Choroid plexus epithelial cell (primary cell): ENCODE measurements around the gene ST3GAL5.

ENCODE experiments used
- DNase-seq: peaks from one replicate; pipeline ENCODE4 v3.0.0-alpha.2; 2010; ENCODE audit warnings: low read depth
- H3K4me3 ChIP-seq: 2 replicates; pipeline ENCODE4 v1.5.1; 2011; ENCODE audit warnings: low read depth, mild to moderate bottlenecking, control low read depth, low read length, moderate library complexity
- CTCF ChIP-seq: conservative IDR thresholded peaks from 2 replicates; pipeline ENCODE4 v1.5.1; 2011; ENCODE audit warnings: low read depth, mild to moderate bottlenecking, control low read depth, inconsistent platforms, low read length, moderate library complexity

The ST3GAL5 gene

DNA sequence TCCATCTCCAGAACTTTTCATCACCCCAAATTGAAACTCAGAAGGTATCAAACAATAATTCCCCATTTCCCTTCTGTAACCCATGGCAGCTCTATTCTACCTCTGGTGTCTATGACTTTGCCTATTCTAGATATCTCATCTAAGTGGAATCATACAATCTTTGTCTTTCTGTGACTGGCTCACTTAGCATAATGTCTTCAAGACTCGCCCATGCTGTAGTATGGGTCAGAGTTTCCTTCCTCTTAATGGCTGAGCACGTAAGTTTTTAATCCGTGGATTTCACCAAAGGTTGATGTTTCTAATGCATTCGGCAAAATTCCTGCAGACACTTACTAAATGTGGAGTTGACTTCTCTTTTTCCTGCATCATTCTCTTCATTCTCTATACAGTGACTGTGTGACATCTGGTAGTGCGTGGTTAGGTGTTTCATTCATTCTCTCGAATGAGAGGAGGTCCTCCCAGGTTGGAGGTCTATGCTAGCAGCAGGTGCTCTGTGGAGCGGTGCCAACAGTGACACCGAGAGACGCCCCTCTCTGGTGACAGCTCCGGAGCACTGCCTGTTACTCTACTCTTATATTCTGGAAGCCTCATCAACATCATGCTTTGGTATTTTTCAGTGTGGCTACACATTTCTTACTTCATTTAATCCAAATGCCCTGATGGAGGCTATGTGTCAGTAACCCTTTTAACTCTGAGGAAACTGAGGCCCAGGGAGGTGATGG is 84.9 kb downstream of the ST3GAL5 start:
- no peak for DNase-seq
- no peak overlapping the region for H3K4me3 ChIP-seq
- TF ChIP-seq CTCF = no peak

DNA sequence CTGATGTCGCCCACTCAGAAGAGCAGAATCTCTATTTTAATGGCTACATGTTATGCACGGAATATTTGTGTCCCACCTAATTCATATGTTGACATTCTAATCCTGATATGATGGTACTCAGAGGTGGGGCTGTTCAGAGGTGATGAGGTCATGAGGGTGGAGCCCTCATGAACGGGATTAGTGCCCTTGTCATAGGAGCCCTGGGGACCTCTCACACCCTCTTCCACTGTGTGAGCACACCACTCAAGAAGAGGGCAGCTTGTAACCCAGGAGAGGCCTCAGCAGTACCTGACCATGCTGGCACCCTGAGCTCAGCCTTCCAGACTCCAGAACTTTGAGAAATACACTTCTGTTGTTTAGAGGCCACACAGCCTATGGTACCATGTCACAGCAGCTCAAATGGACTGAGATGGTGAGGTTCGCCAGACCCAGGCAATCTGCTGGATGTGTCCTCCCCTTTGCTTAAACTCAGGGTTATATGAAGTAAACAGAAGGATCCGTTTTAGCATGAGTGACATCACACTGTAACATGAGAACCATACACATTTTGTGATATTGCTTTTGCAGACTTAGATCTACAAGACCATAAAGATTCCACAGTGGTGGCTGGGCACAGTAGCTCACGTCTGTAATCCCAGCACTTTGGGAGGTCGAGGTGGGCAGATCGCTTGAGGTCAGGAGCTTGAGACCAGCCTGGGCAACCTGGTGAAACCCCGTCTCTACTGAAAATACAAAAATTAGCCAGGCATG is 86.3 kb downstream of the ST3GAL5 start:
- H3K4me3 ChIP-seq = no peak overlapping the region
- no peak for TF ChIP-seq CTCF
- peak; percentile 75 for DNase-seq

- H3K4me3 ChIP-seq = no peak overlapping the region
- TF ChIP-seq CTCF = no peak
- no peak for DNase-seq
Observed at GRCh38 chr2:85801871-85802270, 86.9 kb downstream of the ST3GAL5 start.

GRCh38 chr2:85800586-85800985 is 88.2 kb downstream of the ST3GAL5 start:
- no peak for DNase-seq
- no peak for TF ChIP-seq CTCF
- no peak overlapping the region for H3K4me3 ChIP-seq

DNA sequence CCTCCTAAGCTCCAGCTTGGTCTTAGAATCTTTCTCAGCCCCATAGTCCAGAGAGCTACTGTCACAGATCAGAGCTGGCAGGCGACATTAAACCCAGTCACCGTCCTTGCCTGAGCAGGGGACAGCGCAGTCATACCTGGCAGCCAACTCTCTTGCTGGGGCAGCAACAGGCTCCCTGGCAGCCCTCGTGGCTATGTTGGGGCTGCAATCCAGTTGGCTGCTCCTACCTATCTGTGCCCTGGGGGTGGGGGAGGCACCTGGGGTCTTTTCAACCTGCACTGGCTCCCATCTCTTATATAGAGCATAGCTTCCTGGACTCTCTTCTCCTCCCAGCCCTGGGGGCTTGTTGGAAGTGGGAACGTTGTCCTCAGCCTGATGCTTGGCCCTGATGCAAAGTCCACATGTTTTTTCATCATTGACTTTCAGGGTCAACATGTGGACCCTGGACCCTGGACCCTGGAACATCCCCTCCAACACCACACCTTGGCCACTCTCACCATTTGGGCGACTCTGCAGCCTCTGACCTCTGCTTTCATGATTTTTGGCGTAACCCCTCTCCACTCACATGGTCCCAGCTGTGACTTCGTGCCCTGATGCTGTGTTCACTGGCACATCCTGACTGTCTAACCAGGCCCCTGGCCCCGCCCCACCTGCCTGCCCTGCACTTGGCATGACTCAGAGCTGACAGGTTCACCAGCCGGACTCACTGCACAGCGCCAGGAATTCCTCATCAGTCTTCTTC is 89.4 kb downstream of the ST3GAL5 start:
- no peak for DNase-seq
- no peak for TF ChIP-seq CTCF
- no peak overlapping the region for H3K4me3 ChIP-seq

DNA sequence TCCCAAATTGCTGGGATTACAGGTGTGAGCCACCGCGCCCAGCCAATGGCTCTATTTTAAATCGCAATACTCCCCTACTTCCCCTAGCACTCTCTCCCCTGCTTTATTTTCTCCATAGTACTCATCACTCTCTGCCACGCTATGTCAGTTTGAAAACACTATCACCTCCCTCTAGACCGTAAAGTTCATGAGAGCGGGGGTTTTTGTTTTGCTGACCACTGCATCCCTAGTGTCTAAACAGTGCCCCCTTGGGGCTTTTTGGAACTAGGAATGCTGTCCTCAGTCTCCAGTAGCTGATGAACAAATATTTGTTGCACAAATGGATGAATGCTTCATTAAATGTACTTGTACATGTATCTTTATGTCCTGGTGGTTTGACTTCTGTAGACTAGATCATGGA is 90.9 kb downstream of the ST3GAL5 start:
- no peak overlapping the region for H3K4me3 ChIP-seq
- peak; percentile 78 for TF ChIP-seq CTCF
- DNase-seq = peak; percentile 76
